Eye (tissue), 1 donor: ENCODE results near the gene DAAM1.

Source experiments
- DNase-seq: peaks from one replicate; pipeline ENCODE4 v3.0.0-alpha.2; 2015

Gene DAAM1

DNA sequence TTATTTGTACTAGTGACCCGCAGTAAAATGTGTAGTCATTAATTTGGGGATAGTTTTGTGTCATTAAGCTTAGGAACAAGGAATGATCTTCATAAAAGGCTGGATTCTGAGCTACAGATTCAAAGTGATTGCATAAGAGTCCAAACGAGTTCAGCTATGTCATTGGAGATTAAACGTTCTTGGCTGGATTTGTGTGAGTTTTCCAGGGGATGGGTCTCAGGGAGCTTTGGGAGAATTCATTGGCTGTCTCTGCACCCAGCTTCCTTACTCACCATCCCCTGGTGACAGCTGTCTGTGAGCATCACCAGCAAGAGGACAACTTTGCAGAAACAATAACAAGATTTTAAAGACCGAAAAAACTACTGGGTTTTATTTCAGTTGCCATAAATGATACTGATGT is 130.4 kb downstream of the DAAM1 start:
- no peak for DNase-seq

DNA sequence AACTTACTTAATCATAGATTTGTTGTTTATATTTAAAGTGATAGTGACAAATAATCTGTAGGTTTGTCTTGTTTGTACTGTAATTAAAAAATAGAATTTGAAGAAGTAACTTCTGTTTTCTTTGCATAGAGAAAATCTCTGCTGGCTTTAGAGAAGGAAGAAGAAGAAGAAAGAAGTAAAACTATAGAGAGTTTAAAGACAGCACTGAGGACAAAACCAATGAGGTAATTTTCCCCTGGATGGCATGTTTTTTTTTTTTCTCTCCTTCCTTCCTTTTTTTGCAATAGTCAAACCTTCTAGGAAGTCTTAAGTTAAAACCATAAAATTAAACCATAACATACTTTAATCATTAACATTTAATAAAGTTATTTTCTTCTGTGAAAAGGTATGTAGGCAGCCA is 131.9 kb downstream of the DAAM1 start:
- DNase-seq = no peak

DNA sequence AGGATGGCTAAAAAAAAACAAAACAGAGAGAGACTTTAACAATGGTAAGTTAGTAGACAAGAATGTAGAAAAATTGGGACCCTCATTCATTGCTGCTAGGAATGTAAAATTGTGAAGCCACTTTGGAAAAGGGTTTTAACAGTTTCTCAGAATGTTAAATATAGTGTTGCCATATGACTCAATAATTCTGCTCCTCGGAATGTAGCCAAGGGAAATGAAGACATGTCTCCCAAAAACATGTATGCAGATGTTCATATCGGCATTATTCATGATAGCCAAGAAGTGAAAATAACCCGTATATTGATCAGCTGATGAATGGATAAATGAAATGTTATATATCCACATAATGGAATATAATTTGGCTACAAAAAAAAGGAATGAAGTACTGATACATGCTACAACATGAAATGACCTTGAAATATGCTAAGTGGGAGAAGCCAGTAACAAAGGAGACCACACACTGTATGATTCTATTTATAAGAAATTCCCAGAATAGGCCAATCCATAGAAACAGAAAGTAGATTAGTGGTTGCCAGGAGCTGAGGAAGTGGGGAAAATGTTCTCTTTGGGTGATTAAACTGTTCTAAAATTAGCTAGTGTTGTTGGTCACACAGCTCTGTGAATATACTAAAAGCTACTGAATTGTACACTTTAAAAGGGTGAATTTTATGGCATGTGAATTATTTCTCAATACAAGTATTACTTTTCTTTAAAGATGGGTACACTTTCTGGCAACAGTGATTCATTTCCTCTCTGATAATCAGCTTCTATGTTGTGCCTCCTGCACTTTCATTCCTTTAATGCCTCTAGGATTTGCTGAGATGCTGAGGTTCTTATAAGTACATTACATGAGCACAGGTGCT is 132.5 kb downstream of the DAAM1 start:
- no peak for DNase-seq

DNA sequence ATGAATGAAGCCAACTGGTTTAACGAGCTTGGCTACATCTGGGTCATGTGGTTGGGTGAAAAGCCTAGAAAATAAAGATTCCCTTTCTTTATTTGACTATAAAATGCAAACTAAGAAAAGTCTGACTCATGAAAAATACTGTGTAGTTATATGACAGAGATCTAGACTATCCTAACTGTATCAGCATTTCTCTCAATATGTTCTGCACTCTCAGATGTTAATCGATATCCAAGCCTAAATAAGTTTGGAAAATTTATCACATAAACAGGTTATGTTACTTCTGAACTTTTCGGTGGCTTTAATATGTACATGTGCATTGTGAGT is 133.1 kb downstream of the DAAM1 start:
- no peak for DNase-seq

DNA sequence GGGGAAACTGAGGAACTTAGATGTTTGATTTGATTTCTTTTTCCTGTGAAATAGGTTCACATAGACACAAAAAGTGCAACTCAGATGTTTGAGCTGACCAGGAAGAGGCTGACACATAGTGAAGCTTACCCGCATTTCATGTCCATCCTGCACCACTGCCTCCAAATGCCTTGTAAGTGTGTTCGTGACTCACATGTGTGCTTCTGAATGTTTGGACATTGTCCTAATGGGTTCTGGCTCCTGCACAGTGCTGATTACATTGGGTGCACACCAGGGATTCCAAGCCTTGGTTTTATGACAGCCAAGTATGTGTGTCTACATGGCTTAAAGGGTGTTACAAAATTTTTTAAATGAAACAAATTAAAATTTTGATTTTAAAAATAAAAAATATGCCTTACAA is 137.4 kb downstream of the DAAM1 start:
- DNase-seq = no peak

DNA sequence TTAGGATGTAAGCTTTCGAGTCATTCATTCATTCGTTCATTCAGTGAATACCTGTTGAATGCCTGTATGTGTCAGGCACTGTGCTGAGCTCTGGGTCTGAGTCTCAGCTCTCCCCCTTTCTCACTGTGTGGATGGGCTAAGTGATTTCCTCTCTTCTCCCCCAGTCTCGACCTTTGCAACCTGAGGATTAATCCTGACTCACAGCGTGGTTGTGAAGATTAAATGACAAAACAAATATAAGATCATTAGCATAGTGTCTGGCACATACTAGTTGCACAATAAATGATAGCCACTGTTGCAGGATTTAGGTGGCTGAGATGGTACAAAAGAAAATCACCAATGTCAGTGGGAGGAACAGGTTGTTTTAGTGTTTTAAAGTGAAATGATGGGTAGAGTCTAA is 140.0 kb downstream of the DAAM1 start:
- DNase-seq = no peak

DNA sequence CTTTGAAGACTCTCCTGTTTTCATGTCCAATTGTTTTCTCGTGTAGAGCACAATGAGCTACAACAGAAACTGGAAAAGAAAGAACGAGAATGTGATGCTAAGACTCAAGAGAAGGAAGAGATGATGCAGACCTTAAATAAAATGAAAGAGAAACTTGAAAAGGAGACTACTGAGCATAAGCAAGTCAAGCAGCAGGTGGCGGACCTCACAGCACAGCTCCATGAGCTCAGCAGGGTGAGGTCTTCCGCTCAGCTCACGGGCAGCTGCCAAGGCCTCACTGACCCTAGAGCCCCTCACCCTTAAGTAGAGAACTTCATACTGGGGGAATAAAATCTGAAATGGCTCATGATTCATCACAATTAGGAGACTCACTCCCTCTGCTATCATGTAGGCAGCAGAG is 142.0 kb downstream of the DAAM1 start:
- no peak for DNase-seq

DNA sequence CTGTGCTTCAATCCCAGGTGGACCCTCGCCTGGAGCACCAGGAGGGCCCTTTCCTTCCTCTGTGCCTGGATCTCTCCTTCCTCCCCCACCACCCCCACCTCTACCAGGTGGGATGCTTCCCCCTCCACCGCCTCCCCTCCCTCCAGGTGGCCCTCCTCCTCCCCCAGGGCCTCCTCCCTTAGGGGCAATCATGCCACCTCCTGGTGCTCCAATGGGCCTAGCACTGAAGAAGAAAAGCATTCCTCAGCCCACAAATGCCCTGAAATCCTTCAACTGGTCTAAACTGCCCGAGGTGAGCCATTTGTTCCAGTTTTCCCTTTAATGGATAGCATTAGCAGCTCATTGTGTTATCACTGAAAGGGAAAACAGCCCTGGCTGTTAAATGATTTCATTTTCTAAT is 142.8 kb downstream of the DAAM1 start:
- no peak for DNase-seq

DNA sequence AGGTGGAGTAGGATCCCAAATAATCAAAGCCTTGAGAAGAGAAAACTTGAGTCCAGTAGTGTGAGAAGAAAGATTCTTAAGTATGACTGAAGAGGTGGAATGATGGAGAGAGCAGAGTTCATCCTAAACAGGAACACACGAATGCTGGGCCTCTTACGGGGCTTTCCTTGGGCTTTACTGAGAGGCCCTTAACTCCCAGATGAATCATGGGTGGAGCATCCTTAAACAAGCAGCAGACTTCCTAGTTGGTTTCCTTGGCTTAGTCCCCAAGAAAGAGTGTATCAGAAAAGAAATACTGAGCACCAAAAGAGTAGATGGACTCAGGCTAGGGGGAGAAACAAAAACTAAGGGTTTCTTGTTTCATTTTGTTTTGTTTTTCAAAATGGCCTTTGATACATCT is 144.3 kb downstream of the DAAM1 start:
- no peak for DNase-seq

DNA sequence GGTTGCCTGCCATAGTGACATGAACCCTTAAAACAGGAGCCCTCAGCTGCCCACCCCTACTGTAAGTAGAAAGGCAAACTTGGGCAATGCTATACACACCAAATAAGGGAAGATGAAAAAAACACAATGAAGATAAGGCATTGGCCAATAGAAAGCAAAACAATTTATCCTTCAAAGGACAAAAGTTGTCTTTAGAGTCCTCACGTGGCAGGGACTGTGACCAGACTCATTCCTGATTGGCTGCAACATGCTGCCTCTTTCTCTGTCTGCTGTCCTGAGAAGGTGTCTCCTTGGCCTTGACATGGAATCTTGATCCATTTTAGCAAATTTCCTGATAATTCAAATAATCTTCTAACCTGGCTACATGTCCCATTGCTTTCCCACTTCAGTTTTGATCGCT is 144.8 kb downstream of the DAAM1 start:
- DNase-seq = no peak

DNA sequence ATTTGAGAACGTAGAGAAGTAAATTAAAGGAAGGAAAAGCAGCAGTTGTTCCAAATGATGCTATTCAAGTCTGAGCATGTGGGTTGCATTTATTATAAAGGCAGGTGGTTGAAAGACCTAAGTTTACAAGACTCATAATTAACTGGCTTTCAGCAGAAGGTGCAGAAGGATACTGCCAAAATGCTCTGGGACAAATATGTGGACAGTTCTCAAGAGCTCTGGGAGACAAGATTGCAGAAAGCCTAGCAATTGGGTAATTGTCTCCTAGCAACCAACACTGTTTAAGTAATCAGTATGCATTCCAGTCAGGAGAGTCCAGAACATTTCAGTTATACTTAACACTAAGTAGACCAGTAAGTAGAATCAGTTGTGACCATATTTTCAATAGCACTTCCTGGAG is 145.2 kb downstream of the DAAM1 start:
- peak; percentile 65 for DNase-seq

DNA sequence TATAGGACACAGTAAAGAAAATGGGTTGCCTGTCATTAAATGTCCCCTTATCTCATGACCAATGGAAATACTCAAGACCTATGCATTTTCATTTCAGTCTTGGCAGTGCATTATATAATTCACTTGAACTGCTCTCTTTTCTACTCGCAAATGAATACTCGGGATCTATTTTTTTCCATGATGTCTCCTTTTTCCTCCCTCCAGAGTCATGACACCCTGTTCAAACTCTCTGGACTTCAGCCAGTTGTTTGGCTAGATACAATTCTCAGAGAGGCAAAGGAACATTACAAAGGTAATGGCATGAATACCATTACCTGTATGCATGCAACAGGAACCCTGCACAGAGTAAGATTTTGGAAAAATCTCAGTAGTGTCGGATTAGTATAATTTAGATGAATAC is 145.8 kb downstream of the DAAM1 start:
- no peak for DNase-seq

DNA sequence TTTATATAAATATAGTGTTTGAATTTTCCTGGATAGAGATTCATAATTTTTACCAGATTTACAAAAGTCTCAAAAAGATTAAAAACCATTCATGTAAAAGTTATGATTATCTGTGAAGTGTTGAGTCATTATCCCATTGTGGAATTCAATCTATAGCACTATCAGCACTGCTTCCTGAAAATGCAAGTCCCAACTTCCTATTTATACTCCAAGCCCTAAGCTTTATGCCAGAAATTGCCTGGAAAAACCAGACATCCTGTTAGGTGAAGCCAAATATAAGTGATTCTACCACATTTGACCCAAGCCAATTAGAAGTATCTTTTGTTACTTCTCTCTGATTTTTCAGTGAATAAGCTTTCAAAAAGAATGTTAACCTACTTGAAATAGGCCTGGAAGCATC is 147.6 kb downstream of the DAAM1 start:
- no peak for DNase-seq

DNA sequence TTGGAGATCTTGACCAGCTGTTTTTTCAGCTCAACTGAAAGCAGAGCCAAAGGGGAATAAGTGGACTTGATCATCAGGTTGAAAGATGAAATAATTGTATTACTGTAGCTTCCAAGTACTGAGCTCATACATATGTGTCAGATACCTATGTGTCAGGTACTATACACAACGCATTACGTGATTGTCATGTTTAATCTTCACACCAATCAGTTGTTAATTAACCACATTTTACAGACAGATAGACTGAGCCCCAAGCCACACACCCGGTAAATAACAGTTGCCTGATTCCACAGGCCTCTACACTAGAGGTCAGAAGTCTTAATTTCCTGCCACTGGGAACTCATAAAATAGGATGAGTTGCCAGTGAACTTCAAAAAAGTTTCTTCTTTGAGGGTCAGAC is 148.2 kb downstream of the DAAM1 start:
- no peak for DNase-seq

DNA sequence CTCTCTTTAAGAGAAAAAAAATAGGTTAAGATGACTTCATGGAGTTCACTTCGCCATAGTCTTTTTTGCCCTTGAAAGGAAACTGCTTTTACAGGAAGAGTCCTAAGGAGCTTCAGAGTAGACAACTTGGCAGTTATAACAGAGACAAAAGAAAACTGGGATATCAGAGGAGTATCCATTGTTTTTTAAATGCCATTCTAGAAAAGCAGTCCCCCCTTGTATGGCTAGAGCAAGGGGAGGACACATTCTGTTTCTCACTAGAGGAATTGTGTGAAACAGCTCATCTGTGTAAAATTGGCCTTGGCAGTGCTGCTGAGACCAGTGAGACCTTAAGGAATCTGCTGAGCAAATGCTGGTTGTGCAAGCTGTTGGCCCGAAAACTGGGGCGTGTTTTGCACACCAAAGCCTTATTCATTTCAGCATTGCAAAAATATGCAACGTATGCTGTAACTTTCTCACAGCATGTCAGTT is 148.7 kb downstream of the DAAM1 start:
- peak; percentile 90 for DNase-seq

DNA sequence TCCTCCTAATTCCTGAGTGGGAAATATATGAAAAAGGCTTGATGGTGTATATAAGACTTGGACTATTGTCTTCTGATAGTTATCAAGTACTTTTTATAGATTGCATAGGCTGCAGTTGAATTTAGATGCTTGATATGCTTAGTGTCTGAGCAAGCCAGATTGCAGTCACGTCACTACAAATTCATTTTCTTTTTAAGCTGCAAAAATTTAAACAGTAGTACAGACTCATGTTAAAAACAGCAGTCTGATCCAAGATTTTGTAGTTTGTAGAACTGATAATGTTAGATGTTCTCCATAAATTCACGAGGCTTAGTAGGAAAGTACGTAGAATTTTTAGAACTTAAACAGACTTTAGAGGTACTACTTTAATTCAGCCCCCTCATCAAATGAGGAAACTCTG is 150.3 kb downstream of the DAAM1 start:
- DNase-seq = no peak

DNA sequence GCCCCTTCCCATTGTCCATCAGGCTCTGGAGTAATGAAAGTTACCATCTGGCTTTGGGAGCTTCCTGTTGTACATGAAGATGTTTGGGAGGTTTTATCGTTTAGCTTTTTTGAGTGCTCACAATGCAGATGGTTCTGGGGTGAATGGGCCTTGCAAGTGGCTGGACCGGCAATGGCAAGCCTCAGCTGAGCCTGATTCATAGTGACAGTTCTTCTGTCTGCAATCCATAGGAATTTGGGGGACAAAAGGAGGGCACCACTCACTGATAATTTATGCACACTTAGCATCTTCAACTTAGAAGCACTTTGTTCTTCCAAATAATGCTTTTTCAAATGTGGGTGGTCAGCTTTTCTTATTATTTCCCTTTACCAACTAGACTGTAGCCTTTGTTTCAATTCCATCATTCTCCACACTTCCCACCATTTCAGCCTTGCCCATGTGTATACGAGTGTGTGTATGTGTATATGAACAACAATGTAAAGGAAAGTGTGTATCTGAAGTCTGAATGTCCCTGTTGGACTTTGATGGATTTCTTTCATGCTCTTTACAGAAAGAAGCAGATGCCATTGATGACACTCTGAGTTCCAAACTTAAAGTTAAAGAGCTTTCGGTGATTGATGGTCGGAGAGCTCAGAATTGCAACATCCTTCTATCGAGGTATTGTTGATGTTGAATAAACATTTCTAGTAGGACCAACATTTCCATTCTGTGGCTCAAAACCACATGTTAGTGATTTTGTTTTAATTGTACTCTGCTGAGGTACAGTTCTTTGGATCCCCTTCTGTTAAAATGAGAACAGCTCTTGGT is 151.3 kb downstream of the DAAM1 start:
- DNase-seq = peak; percentile 88

DNA sequence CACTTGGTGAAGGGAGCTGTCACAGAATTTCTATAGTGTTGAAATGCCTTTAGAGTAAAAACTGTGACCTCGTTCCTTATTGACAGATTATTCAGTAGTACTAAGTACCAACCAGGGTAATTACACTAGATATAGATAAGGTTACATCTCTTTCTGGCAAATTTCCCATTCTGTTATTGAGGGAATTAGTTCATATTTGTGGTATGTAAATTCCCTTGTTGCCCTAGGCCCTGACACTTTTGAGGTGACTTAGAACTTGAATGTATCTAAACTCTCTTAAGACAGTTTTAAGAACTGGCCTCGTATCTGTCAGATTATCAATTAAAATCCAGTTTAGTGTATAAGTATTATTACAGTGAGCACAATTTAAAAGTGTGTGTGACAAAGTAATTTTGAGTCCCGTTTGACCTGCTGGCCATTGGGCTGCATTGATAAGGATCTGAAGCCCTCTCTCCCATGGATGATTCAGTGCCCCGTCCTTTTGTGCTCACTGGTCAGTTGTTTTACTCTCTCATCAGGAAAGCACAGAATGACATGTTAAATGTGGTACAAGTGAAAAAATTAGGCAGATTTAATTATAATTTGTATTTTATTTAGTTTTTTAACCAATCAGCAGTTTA is 153.5 kb downstream of the DAAM1 start:
- no peak for DNase-seq

DNA sequence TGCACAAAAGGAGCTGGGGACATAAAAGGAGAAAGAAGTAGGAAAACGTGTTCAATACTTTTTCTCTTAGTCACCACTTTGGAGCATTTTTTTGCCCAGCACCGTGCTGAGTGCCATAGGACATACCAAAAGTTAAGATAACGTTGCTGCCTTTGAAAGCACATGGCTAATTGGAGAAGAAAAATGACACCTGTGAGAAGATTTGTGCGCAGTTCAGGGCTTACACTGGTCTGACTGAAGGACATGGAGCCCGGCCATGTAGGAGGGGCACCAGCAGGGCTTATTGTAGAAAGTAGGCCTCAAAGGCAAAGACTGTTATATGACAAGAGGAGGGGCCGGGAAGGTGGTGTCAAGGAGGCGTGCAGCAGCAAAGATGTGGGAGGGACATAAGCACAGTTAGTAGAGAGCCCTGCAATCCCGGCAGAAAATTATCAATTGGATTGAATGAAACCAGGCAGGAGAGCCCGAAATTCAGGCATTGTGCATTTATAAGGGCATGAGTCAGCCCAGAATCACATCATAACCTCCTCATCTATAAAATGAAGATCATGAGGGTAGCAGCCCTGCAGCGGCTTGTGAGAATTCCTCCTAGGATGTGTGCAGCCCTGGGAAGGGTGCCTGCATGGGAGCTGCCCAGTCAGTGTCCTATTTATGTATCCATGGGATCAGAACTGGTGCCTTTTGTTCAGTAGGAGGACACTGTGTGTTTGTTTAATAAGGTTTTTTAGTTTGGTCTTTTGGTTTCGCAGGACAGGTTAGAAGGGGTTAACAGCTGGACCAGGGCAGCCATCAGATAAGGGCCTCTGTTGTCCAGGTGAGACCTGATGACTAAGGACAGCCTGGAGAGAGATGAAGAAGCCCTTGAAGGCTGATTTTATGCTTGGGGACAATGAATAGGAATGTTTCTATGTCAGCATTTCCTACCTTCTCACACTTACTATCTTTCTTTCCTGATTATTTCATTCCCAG is 154.3 kb downstream of the DAAM1 start:
- no peak for DNase-seq

DNA sequence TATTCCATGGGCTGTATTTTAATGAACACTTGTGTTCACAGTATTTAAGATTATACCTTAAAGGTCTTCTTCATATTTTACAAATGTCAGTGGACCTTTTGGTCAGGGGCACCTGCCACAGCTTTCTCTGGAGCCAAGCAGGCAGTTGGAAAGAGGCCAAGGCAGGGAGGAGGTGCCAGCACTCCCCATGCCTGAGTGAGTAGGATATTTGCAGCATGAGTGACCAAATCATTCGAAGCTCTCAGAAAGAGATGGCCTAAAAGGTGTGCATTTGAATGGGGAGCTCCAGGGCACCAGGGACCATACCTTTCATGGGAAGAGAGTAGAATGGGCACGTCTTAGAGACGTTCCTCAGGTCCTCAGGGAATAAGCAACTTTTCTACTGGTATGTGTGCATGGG is 155.1 kb downstream of the DAAM1 start:
- peak; percentile 78 for DNase-seq

DNA sequence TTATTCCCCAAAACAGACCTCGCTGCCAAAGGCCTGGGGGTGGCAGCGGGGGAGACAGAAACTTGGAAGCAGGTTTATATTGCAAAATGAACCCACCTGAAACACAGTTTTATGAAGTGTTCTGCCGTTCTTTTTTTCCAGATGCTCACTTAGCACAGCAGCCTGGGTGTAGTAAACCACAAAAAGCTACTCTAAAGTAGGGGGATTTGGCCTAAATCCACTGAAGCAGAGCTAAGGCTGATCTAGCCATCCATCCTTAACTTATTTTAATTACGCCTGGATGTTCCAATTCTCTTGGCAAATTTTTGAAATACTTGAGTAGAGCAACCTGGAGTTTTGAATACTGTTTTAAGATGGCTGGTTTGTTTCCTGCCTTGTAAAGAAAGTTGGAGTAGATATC is 155.5 kb downstream of the DAAM1 start:
- DNase-seq = peak; percentile 48

DNA sequence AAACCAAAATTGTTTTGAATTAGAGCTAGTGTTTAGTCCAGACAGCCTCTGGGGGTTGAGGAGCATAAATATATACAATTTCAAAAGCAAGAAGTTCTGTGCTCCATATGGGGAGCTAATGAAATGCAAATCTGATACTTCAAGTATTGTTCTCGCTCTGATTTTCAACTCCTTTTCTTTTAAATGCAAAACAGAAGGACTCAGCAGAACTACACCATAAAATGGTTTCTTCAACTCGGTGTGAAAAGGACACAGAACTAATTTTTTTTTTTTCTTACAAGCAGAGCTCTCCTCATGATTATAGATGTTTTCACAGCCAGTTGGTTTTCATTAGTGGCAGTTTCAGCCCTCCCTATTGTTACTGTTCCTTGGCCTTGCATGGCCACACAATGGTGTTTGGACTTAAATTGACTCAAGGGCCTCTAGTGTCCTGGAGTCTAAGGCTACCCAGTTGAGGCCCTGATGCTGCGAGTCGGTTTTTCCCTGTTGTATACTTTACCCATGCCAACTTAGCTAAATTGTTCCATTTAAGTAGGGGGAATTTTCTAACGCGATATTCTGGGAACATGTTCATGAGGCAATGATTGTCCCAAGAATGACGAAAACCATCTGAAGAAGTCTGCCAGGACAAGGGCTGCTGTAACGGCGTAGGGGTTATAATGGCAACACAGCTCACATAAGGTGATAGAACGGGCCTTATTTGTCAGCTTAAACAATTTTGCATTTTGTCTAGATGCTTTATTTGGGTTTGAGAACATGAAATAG is 156.4 kb downstream of the DAAM1 start:
- peak; percentile 56 for DNase-seq
